Measurements from ENCODE around the gene ZP1.

Gene ZP1

DNA sequence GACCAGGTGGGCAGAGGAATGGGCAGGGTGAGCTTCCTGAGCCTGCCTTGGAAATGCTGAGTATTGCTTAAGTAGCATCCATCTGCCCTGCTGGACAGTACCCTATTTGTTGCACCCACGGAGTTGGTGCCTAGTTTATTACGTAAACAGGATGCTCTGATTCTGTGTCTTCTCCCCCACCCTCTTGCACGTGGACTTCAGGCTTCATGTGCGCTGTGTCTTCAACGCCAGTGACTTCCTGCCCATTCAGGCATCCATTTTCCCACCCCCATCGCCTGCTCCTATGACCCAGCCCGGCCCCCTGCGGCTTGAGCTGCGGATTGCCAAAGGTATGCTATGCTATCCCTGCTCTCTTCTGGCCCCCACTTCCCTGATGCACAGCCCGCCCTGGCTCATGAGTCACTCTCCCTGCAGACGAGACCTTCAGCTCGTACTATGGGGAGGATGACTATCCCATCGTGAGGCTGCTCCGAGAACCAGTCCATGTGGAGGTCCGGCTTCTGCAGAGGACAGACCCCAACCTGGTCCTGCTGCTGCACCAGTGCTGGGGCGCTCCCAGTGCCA is 5.7 kb downstream of the ZP1 start:
- Histone ChIP-seq H3K9me3 (no peaks in the 10 kb centered on the region), H3K27ac (no peak overlapping the region), H3K36me3 (no peaks in the 10 kb centered on the region), H3K4me3 (ENCODE audit: low read depth in 1 of 2, low read length in 1 of 2) (no peak overlapping the region), H3K4me1 (ENCODE audit: control insufficient read depth in 1 of 2, insufficient read depth in 1 of 2, low read depth in 1 of 2, low read length in 1 of 2) (no peaks in the 10 kb centered on the region), H3K27me3 (no peaks in the 10 kb centered on the region)
- TF ChIP-seq, protein P1, sequence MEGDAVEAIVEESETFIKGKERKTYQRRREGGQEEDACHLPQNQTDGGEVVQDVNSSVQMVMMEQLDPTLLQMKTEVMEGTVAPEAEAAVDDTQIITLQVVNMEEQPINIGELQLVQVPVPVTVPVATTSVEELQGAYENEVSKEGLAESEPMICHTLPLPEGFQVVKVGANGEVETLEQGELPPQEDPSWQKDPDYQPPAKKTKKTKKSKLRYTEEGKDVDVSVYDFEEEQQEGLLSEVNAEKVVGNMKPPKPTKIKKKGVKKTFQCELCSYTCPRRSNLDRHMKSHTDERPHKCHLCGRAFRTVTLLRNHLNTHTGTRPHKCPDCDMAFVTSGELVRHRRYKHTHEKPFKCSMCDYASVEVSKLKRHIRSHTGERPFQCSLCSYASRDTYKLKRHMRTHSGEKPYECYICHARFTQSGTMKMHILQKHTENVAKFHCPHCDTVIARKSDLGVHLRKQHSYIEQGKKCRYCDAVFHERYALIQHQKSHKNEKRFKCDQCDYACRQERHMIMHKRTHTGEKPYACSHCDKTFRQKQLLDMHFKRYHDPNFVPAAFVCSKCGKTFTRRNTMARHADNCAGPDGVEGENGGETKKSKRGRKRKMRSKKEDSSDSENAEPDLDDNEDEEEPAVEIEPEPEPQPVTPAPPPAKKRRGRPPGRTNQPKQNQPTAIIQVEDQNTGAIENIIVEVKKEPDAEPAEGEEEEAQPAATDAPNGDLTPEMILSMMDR (IDR thresholded peaks at IDR 0.05) = no peak

DNA sequence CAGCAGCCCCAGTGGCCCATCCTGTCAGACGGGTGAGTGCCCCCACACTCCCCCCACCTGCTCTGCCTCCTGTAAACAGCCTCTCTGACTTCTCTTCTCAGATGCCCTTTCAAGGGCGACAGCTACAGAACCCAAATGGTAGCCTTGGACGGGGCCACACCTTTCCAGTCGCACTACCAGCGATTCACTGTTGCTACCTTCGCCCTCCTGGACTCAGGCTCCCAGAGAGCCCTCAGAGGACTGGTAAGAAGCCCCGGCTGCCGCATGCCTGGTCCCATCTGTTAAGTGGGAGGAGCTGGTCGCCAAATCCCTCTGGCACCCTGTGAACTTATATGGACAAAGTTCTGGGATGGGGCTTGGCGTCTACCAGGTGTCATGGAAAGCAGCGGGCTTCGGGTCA is 6.2 kb downstream of the ZP1 start:
- no peaks in the 10 kb centered on the region for H3K4me1 ChIP-seq (ENCODE audit: control insufficient read depth in 1 of 2, insufficient read depth in 1 of 2, low read depth in 1 of 2, low read length in 1 of 2)
- no peaks in the 10 kb centered on the region for H3K36me3 ChIP-seq
- TF ChIP-seq, protein P1 (IDR thresholded peaks at IDR 0.05) = no peak
- H3K4me3 ChIP-seq (ENCODE audit: low read depth in 1 of 2, low read length in 1 of 2) = no peak overlapping the region
- H3K27me3 ChIP-seq = no peaks in the 10 kb centered on the region
- H3K27ac ChIP-seq = no peak overlapping the region
- no peaks in the 10 kb centered on the region for H3K9me3 ChIP-seq

DNA sequence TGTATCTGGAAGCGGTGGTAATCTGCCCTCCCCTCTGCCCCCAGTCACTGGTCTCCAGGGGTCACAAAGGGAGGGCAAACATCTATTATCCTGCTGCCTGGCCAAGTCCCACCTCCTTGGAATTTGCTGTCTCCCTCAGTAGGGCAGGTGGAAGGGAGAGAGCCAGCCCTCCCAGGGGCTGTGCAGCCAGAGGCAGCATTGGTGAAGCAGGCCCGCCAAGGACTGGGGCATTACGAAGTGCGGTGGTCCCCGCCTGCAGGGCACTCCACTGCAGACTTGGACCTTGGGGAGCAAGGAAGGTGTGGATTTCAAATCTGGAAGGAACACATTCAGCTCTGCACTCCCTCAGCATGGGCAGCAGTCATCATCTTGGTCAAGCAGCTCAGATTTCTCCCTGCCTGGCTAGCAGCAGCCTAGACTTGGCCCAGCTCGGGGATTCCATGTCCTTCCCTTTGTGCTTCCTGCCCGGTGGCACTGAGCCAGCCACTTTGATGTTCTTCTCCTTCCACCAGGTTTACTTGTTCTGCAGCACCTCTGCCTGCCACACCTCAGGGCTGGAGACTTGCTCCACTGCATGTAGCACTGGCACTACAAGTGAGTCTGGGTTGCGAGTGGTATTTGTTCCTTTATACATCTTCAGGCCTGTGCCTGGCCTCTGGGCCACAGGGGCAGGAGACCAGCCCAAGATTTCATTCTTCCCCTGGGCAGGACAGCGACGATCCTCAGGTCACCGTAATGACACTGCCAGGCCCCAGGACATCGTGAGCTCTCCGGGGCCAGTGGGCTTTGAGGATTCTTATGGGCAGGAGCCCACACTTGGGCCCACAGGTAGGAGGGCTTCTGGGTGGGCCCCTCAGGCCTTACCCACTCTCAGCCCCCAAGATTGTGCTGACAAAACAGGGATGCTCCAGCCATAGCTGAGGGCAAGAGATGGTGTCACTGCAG is 7.4 kb downstream of the ZP1 start:
- TF ChIP-seq, protein P1 (IDR thresholded peaks at IDR 0.05) = no peak
- H3K27me3 ChIP-seq = no peaks in the 10 kb centered on the region
- no peak overlapping the region for H3K4me3 ChIP-seq (ENCODE audit: low read depth in 1 of 2, low read length in 1 of 2)
- no peaks in the 10 kb centered on the region for H3K4me1 ChIP-seq (ENCODE audit: control insufficient read depth in 1 of 2, insufficient read depth in 1 of 2, low read depth in 1 of 2, low read length in 1 of 2)
- H3K36me3 ChIP-seq = no peaks in the 10 kb centered on the region
- no peaks in the 10 kb centered on the region for H3K9me3 ChIP-seq
- H3K27ac ChIP-seq = no peak overlapping the region

DNA sequence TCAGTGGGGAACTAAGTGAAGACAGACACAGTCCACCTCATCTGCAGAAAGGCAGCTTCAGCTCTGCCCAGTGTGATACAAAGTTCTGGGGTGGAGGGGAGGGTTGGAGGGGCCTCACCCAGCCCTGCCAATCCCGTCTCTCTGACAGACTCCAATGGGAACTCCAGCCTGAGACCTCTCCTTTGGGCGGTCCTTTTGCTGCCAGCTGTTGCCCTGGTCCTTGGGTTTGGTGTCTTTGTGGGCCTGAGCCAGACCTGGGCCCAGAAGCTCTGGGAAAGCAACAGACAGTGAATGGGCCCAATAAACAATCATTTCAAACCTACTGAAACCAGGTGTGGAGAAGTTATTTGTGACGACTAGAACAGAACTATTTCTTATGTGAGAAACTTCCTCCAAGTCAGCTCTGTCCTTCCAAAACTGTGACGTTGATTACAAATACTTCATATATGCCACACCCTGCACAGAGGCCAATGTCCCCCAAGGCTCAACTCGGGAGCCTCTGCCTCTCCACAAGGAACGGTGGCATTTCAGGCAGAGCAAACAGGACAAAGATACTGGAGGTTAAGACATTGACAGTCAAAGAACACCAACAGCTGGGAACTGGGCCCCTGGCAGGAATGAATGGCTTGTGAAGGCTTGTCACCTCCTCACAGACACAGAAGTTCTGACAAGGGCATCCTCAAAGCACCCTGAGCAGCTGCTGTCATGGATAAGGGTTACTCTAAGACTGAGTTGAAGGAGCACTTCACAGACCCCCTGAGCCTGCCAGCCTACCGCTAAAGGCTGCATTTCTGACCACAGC is 8.2 kb downstream of the ZP1 start:
- Histone ChIP-seq H3K27ac (no peak overlapping the region), H3K4me1 (ENCODE audit: control insufficient read depth in 1 of 2, insufficient read depth in 1 of 2, low read depth in 1 of 2, low read length in 1 of 2) (no peaks in the 10 kb centered on the region), H3K36me3 (peaks cover 7% of the 10 kb centered on the region), H3K9me3 (no peaks in the 10 kb centered on the region), H3K4me3 (ENCODE audit: low read depth in 1 of 2, low read length in 1 of 2) (no peak overlapping the region), H3K27me3 (no peaks in the 10 kb centered on the region)
- TF ChIP-seq, protein P1 (IDR thresholded peaks at IDR 0.05) = no peak

DNA sequence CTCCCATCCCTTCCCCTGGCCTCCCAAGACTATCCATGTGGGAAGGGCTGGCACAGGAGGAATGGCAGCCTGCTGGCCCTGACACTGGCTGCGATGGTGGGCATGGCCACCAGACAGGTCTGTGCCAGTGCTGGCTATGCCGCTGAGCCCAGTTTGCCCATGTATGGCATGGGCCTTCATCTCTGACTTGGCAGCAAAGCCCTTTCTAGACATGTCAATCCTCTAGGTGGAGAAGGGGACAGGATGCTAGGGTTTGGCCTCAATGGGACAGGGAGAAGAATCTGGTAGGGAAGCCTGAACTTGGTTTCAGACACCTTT is 8.8 kb downstream of the ZP1 start:
- Histone ChIP-seq H3K27me3 (no peaks in the 10 kb centered on the region), H3K4me1 (ENCODE audit: control insufficient read depth in 1 of 2, insufficient read depth in 1 of 2, low read depth in 1 of 2, low read length in 1 of 2) (no peaks in the 10 kb centered on the region), H3K9me3 (no peaks in the 10 kb centered on the region), H3K36me3 (peaks cover 8% of the 10 kb centered on the region), H3K4me3 (ENCODE audit: low read depth in 1 of 2, low read length in 1 of 2) (no peak overlapping the region), H3K27ac (no peak overlapping the region)
- TF ChIP-seq, protein P1 (IDR thresholded peaks at IDR 0.05) = no peak

Measured in neutrophil (primary cell).